HepG2 (cell line): ENCODE data around the gene GSK3B. TPM values are rescaled to one million over a fixed set of nuclear protein-coding genes. Genes with fewer than 3 reads are reported as not detected.

Experiments
- ATAC-seq: fragments of 200-7000 bp; cut with Tn5 transposase; 3 replicates; pipeline ENCODE4 v1.9.1; 2020; ENCODE audit warnings: mild to moderate bottlenecking, moderate library complexity
- BruUV-seq: library from RNA; stranded (reverse); fragments of 400-500 nt; replicated peaks from 2 replicates; lab custom pipeline; 2021; lab: Mats Ljungman, UMichigan
- CTCF ChIA-PET: fragments of 300-600 bp; formaldehyde crosslinking; extraction: SDS; loops from one replicate; lab custom pipeline; 2021; ENCODE audit warnings: low total read pairs, inconsistent platforms, low intra/inter-chr PET ratio; lab: Yijun Ruan, JAX
- POLR2A ChIA-PET: fragments of 350-600 bp; sonication (Branson Sonifier 250); formaldehyde crosslinking; loops from one replicate; lab custom pipeline; 2020; ENCODE audit warnings: antibody characterized with exemption, inconsistent platforms; lab: Yijun Ruan, JAX
- DNase-seq: peaks from one replicate; pipeline ENCODE4 v3.0.0-alpha.2; 2015; ENCODE audit warnings: low spot score
- FAIRE-seq: peaks from 3 replicates; lab custom pipeline; 2011; peaks lifted over from hg19 to GRCh38; lab: Jason Lieb, UNC
- H2AFZ ChIP-seq: one replicate; pipeline ENCODE4 v1.6.1; 2011; ENCODE audit warnings: low read length, inconsistent platforms
- H3K27ac ChIP-seq: fragments of 300-600 bp; 3 replicates; pipeline ENCODE4 v1.8.0; 2011; ENCODE audit warnings: mixed run types, mild to moderate bottlenecking, mixed read lengths, low read length, inconsistent platforms; ENCODE audit not compliant: insufficient read depth; ENCODE audit errors: extremely low read length
- H3K27me3 ChIP-seq, 2 experiments: fragments of 200-600 bp in 1 of 2; 2 replicates in 1 of 2; 3 replicates in 1 of 2; pipeline versions ENCODE4 v1.6.0 to v1.8.0; 2011; ENCODE audit warnings: low read length in 2 of 2, mild to moderate bottlenecking in 2 of 2, moderate library complexity in 2 of 2, inconsistent platforms in 1 of 2; ENCODE audit not compliant: insufficient read depth in 2 of 2, control insufficient read depth in 1 of 2
- H3K36me3 ChIP-seq, 2 experiments: fragments of 200-600 bp in 1 of 2; replicated peaks in 1 of 2; 2 replicates in 1 of 2; 3 replicates in 1 of 2; pipeline versions ENCODE4 v1.5.1 to v1.8.0; 2011; ENCODE audit warnings: low read length in 2 of 2, inconsistent platforms in 1 of 2; ENCODE audit not compliant: insufficient read depth in 2 of 2, control insufficient read depth in 1 of 2
- H3K4me1 ChIP-seq: 2 replicates; pipeline ENCODE4 v1.5.1; 2012; ENCODE audit warnings: low read length, inconsistent platforms; ENCODE audit not compliant: insufficient read depth
- H3K4me2 ChIP-seq: 2 replicates; pipeline ENCODE4 v1.6.0; 2011; ENCODE audit warnings: low read depth, low read length, inconsistent platforms
- H3K4me3 ChIP-seq, 3 experiments: fragments of 200-600 bp in 1 of 3; sonication (generic), shearing (Covaris generic) in 1 of 3; replicated peaks in 1 of 3; 2 replicates each; pipeline ENCODE4 v1.5.1; 2011 to 2016; ENCODE audit warnings: low read length in 3 of 3, inconsistent platforms in 2 of 3, low read depth in 2 of 3, mild to moderate bottlenecking in 2 of 3, control low read depth in 1 of 3, mixed read lengths in 1 of 3; ENCODE audit not compliant: insufficient read depth in 1 of 3
- H3K79me2 ChIP-seq: one replicate; pipeline ENCODE4 v1.6.1; 2011; ENCODE audit warnings: low read length, inconsistent platforms; ENCODE audit not compliant: insufficient read depth
- H3K9ac ChIP-seq: 2 replicates; pipeline ENCODE4 v1.6.0; 2011; ENCODE audit warnings: mild to moderate bottlenecking, low read depth, low read length, inconsistent platforms; ENCODE audit not compliant: insufficient read depth
- H3K9me3 ChIP-seq: 2 replicates; pipeline ENCODE4 v1.5.1; 2012; ENCODE audit warnings: mild to moderate bottlenecking, low read length
- H4K20me1 ChIP-seq: 2 replicates; pipeline ENCODE4 v1.6.0; 2011; ENCODE audit warnings: inconsistent platforms, mild to moderate bottlenecking, low read length, moderate library complexity; ENCODE audit not compliant: insufficient read depth
- AHDC1 ChIP-seq: sonication (generic); formaldehyde crosslinking; IDR thresholded peaks from 2 replicates; pipeline ENCODE4 v1.5.1; 2020; ENCODE audit warnings: mild to moderate bottlenecking, missing genetic modification reagents, borderline replicate concordance
- CERS6 ChIP-seq: sonication (generic); formaldehyde crosslinking; IDR thresholded peaks from 2 replicates; pipeline ENCODE4 v1.5.0; 2020; ENCODE audit warnings: missing genetic modification reagents
- EP300 ChIP-seq, 3 experiments: sonication (generic) in 1 of 3; formaldehyde crosslinking in 1 of 3; IDR thresholded peaks; 2 replicates each; pipeline versions ENCODE4 v1.5.1 to v1.6.1; 2011 to 2020; ENCODE audit warnings: low read depth in 2 of 3, low read length in 2 of 3, borderline replicate concordance in 1 of 3, improper control_type of control experiment in 1 of 3, mild to moderate bottlenecking in 1 of 3, missing genetic modification reagents in 1 of 3, moderate library complexity in 1 of 3
- FOSL2 ChIP-seq: sonication (generic); formaldehyde crosslinking; IDR thresholded peaks from 2 replicates; pipeline ENCODE4 v1.4.0; 2020; ENCODE audit warnings: missing genetic modification reagents
- GMEB1 ChIP-seq: sonication (generic); formaldehyde crosslinking; IDR thresholded peaks from 2 replicates; pipeline ENCODE4 v1.5.1; 2020; ENCODE audit warnings: missing genetic modification reagents, mild to moderate bottlenecking, borderline replicate concordance
- NAIF1 ChIP-seq: sonication (generic); formaldehyde crosslinking; IDR thresholded peaks from 2 replicates; pipeline ENCODE4 v1.5.0; 2020; ENCODE audit warnings: mild to moderate bottlenecking, missing genetic modification reagents, borderline replicate concordance
- PLRG1 ChIP-seq: fragments of 450-650 bp; conservative IDR thresholded peaks from 2 replicates; pipeline ENCODE4 v1.6.1; 2016
- SMC3 ChIP-seq: IDR thresholded peaks from 2 replicates; pipeline ENCODE4 v1.6.1; 2011; ENCODE audit warnings: low read length, improper control_type of control experiment
- TP53 ChIP-seq: sonication (generic); formaldehyde crosslinking; conservative IDR thresholded peaks from 2 replicates; pipeline ENCODE4 v1.4.0; 2020; ENCODE audit warnings: missing genetic modification reagents
- WGBS: methylation state at CpG from one replicate; pipeline ENCODE4 v1.1.6; 2017; ENCODE audit warnings: low lambda C conversion rate; 5-methylcytosine and 5-hydroxymethylcytosine counted together
- in situ Hi-C: cut with HindIII; loops from 2 replicates; pipeline ENCODE4 v1.10.0; 2017; ENCODE audit warnings: low pct_unique_long_range_greater_than_20kb; ENCODE audit not compliant: extremely low pct_ligation_motif_present
- intact Hi-C: fragments of 100-400 bp; cut with micrococcal nuclease; formaldehyde crosslinking; loops from one replicate; pipeline ENCODE4 v1.10.0; 2022; ENCODE audit not compliant: unreplicated experiment
- polyA plus RNA-seq, 8 experiments: library from polyadenylated mRNA; depleted of rRNA in 3 of 8; stranded (reverse) in 7 of 8; unstranded in 1 of 8; fragments of >200 nt; fragmentation: Illumina TruSeq in 4 of 8; extraction: Trizol in 4 of 8; gene quantifications; 2 replicates each; pipeline versions ENCODE4 v1.2.1 to v1.2.3, GENCODE V29; 2011 to 2016; ENCODE audit warnings: low read depth in 4 of 8, missing spikeins in 1 of 8, mixed read lengths in 1 of 8; ENCODE audit not compliant: insufficient read depth in 1 of 8
- total RNA-seq, 5 experiments: library from RNA; depleted of rRNA; stranded (reverse); fragments of >200 nt; fragmentation: Illumina TruSeq; extraction: Trizol; gene quantifications; 2 replicates each; pipeline ENCODE4 v1.2.3, GENCODE V29; 2016; ENCODE audit warnings: low read depth in 1 of 5

GSK3B gene
- total and polyA plus RNA-seq, 2 of the 13 experiments (the other 11 are each of a cell fraction or from before 2014, with no cell fraction given) = 22.3 to 30.1 TPM

DNA sequence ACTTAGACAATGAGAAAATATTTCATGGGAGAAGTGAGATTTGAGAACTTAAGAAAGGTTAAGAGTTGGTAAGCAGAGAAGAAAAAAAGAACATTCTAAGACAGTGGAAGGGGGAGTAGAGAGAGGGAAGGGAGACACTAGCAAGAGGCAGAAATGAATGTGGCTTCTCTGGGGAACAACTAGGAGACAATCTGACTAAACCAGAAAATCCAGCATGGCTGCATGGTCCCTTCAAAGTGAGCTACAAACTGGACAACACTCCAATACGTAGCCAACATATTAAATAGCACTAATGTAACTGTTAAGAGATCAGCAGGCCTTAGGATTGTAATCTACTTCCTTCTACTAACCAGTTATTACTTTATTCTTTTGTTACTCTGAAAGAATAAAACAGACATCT is 222.7 kb downstream of the GSK3B start:
- no peak overlapping the region for H2AFZ ChIP-seq
- 94% methylated on average over 1 of the region's 1 CpG for WGBS
- intact Hi-C loops (no loop called here), in situ Hi-C loops (no loop called here)
- no peak overlapping the region for H3K9ac ChIP-seq
- no peak overlapping the region for H3K4me2 ChIP-seq
- TF ChIP-seq FOSL2 (no peak), EP300 (IDR thresholded peaks at IDR 0.05; ENCODE audit: low read depth in 2 of 2, low read length in 2 of 2) (no peak), EP300 (CRISPR knock-in tag; IDR thresholded peaks at IDR 0.05; ENCODE audit: borderline replicate concordance) (no peak), TP53 (no peak), NAIF1 (CRISPR knock-in tag) (no peak), PLRG1 (no peak), CERS6 (no peak), SMC3 (no peak), GMEB1 (CRISPR knock-in tag) (no peak), AHDC1 (CRISPR knock-in tag) (no peak)
- H3K79me2 ChIP-seq = no peaks in the 10 kb centered on the region
- H3K4me3 ChIP-seq = no peak overlapping the region
- ATAC-seq (no peak), FAIRE-seq (no peak), DNase-seq (no peak)
- no peaks in the 10 kb centered on the region for H3K4me1 ChIP-seq
- H4K20me1 ChIP-seq = no peaks in the 10 kb centered on the region
- CTCF ChIA-PET = no interaction called here
- no peaks in the 10 kb centered on the region for H3K9me3 ChIP-seq
- no peaks in the 10 kb centered on the region for H3K27me3 ChIP-seq
- POLR2A ChIA-PET = no interaction called here
- H3K36me3 ChIP-seq = no peaks in the 10 kb centered on the region; a peak in 1 of 5 replicates
- no peak overlapping the region for H3K27ac ChIP-seq
- BruUV-seq = no TSS peak
